Sciatic nerve (tissue), 2 donors: ENCODE measurements around the gene MRPL36. TPM values are rescaled to one million over a fixed set of nuclear protein-coding genes. Genes with fewer than 3 reads are reported as not detected.

Experiments
- ATAC-seq: fragments of 200-7000 bp; cut with Tn5 transposase; one replicate; pipeline ENCODE4 v1.9.1; 2020; ENCODE audit warnings: mild to moderate bottlenecking, moderate library complexity
- DNase-seq: peaks from one replicate; pipeline ENCODE4 v3.0.0-alpha.2; 2020; ENCODE audit warnings: low spot score
- intact Hi-C: fragments of 100-400 bp; cut with DNase I; formaldehyde crosslinking; loops from one replicate; pipeline ENCODE4 v1.14.2; 2022
- total RNA-seq: library from RNA; stranded (reverse); fragmentation: NEBNext Ultra II Directional; extraction: Animal tissue kit (Norgen Biotek cat#: 25700); gene quantifications from one replicate; pipeline ENCODE4 v1.2.1, GENCODE V29; 2021
- donor health status: DM: no; HTN: no; CAD: no.
- donor health status: DM: no; HTN: no; CAD: no.

Gene MRPL36
- total RNA-seq, 1 donor from 2014 or later: 28.4 TPM

- ATAC-seq: no peak
- intact Hi-C loops: no loop called here
- DNase-seq: peak; percentile 39
Measured at GRCh38 chr5:1759378-1759970, 40.2 kb downstream of the MRPL36 start.

GRCh38 chr5:1758574-1758973 is 41.1 kb downstream of the MRPL36 start:
- DNase-seq (no peak), ATAC-seq (no peak)
- intact Hi-C loops: no loop called here

- ATAC-seq (no peak), DNase-seq (peak; percentile 42)
- intact Hi-C loops: no loop called here
Measured at GRCh38 chr5:1757511-1757910, 42.1 kb downstream of the MRPL36 start.

- intact Hi-C loops: no loop called here
- ATAC-seq (no peak), DNase-seq (no peak)
Measured at GRCh38 chr5:1756481-1756880, 43.2 kb downstream of the MRPL36 start.

- intact Hi-C loops: no loop called here
- ATAC-seq (no peak), DNase-seq (peak; percentile 30)
Measured at GRCh38 chr5:1755321-1755949, 44.2 kb downstream of the MRPL36 start.

GRCh38 chr5:1754531-1755220 is 45.0 kb downstream of the MRPL36 start:
- intact Hi-C loops: no loop called here
- no peak for ATAC-seq
- peak; percentile 35 for DNase-seq

- intact Hi-C loops: no loop called here
- DNase-seq (no peak), ATAC-seq (no peak)
Measured at GRCh38 chr5:1753490-1753889, 46.1 kb downstream of the MRPL36 start.

GRCh38 chr5:1752881-1753280 is 46.8 kb downstream of the MRPL36 start:
- intact Hi-C loops: no loop called here
- ATAC-seq (no peak), DNase-seq (peak; percentile 26)

- intact Hi-C loops: no loop called here
- ATAC-seq (no peak), DNase-seq (no peak)
Measured at GRCh38 chr5:1751864-1752822, 47.5 kb downstream of the MRPL36 start.

GRCh38 chr5:1751026-1751863 is 48.4 kb downstream of the MRPL36 start:
- ATAC-seq (no peak), DNase-seq (peak; percentile 45)
- intact Hi-C loops: no loop called here

- DNase-seq (no peak), ATAC-seq (no peak)
- intact Hi-C loops: no loop called here
Measured at GRCh38 chr5:1750469-1750868, 49.2 kb downstream of the MRPL36 start.

- peak; percentile 25 for DNase-seq
- no peak for ATAC-seq
- intact Hi-C loops: no loop called here
Measured at GRCh38 chr5:1749346-1750124, 50.1 kb downstream of the MRPL36 start.

- intact Hi-C loops: no loop called here
- ATAC-seq: no peak
- DNase-seq: peak; percentile 31
Measured at GRCh38 chr5:1748845-1749244, 50.8 kb downstream of the MRPL36 start.

Other genes with a start within 250 kb of the MRPL36 start
- gene NDUFS6, start 1.6 kb upstream of the MRPL36 start, total RNA-seq: 20.7 TPM
- not detected for gene IRX4, start 83.1 kb upstream of the MRPL36 start, total RNA-seq